Measurements from ENCODE around the gene PRELID1. TPM values are rescaled to one million over a fixed set of nuclear protein-coding genes. Genes with fewer than 3 reads are reported as not detected.
"Not testable (repeated sequence)": the region's sequence is repeated elsewhere in the genome, so short reads cannot be mapped to it uniquely, and the experiment has no call there.

The PRELID1 gene
- total RNA-seq, 2 donors from 2014 or later = 118 to 128 TPM

DNA sequence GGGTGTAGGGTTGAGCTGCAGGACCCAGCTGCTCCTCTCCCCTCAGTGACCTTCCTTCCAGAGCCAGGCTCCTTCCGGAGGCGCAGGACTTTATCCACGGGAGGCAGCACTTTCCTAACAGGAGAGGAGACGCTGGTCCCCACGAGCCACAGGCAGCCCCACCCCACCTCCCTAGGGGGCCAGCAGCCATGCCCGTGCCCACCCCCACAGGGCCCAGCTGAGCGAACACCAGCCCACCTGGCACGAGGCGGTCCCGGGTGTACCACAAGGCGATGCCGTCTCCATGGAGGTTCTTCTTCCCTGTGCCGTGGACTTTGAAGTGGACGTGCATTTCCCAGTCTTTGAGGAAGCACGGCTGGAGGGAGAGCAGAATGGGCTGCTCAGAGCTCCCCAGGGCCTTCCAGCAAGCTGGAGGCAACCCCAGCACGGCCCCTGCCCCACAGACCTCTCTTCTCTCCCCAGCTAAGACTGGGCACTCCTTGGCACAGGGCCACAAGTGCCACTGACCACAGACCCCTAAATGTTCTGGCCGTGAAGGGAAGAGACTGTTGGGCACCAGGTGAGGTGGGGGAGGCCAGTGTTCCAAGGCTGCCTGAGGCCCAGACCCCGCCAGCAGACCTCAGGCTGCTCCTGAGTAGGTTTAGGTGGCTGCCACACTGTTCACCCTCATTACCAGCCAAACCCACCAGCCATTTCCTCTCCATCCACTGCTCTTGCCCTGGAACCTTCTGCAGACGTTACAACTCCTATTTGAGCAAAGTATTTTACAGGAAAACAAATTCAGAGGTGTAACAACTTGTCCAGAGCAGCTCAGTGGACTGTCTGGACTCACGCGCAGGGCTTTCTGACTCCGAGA is 34.9 kb downstream of the PRELID1 start:
- ATAC-seq (replicated peaks in 1 of 2) (no peak), DNase-seq (no peak)
- H3K9me3 Mint-ChIP-seq = no peaks in the 10 kb centered on the region
- H3K4me3 Mint-ChIP-seq = no peak overlapping the region
- H3K36me3 Mint-ChIP-seq (ENCODE audit: insufficient read depth in 2 of 2) = peaks cover 9 to 36% of the 10 kb centered on the region in 2 donors
- H3K27ac Mint-ChIP-seq = no peak overlapping the region
- H3K4me1 Mint-ChIP-seq (ENCODE audit: low read depth) = peaks cover 25% of the 10 kb centered on the region
- H3K27me3 Mint-ChIP-seq (ENCODE audit: low read depth) = no peaks in the 10 kb centered on the region

DNA sequence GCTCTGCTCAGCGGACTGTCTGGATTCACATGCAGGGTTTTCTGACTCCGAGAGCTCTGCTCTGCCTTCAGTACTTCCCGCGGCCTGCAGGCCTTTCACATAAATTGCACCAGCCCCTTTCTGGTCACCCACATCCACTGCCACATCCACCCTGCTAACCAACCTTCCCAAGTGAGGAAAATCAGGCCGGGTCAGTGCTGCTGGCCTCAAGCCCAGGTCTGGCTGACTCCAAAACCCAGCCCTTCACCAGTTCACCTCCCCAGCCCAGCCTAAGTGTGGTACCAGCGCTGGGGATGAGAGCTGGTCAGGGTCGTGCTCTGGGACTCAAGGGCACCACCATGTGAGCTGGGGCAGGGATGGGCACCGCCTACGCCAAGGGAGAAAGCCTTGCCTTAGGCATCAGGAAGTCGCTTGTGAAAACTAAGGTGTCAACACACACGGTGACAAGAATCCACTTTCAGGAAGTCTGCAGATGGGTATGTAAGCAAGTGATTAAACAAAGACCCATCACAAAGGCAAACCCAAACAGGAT is 35.6 kb downstream of the PRELID1 start:
- DNase-seq (no peak), ATAC-seq (replicated peaks in 1 of 2) (no peak)
- Mint-ChIP-seq H3K27ac (peak overlapping the region; percentile 89), H3K4me3 (no peak overlapping the region), H3K36me3 (ENCODE audit: insufficient read depth in 2 of 2) (peaks cover 10 to 35% of the 10 kb centered on the region in 2 donors), H3K9me3 (no peaks in the 10 kb centered on the region), H3K4me1 (ENCODE audit: low read depth) (peaks cover 30% of the 10 kb centered on the region), H3K27me3 (ENCODE audit: low read depth) (no peaks in the 10 kb centered on the region)

DNA sequence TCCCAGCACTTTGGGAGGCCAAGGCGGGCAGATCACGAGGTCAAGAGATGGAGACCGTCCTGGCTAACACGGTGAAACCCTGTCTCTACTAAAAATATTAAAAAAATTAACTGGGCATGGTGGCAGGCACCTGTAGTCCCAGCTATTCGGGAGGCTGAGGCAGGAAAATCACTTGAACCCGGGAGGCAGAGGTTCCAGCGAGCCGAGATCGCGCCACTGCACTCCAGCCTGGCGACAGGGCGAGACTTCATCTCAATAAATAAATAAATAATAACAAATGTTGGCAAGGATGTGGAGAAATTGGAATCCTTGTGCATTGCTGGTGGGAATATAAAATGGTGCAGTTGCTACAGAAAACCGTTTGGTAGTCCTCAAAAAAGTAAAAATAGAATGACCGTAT is 39.4 kb downstream of the PRELID1 start:
- not testable (repeated sequence) for H3K27ac Mint-ChIP-seq; ATAC-seq (replicated peaks in 1 of 2); H3K9me3 Mint-ChIP-seq; DNase-seq; H3K27me3 Mint-ChIP-seq (ENCODE audit: low read depth); H3K4me3 Mint-ChIP-seq
- Mint-ChIP-seq H3K36me3 (ENCODE audit: insufficient read depth in 2 of 2) (peaks cover 11 to 35% of the 10 kb centered on the region in 2 donors), H3K4me1 (ENCODE audit: low read depth) (peaks cover 35% of the 10 kb centered on the region)

DNA sequence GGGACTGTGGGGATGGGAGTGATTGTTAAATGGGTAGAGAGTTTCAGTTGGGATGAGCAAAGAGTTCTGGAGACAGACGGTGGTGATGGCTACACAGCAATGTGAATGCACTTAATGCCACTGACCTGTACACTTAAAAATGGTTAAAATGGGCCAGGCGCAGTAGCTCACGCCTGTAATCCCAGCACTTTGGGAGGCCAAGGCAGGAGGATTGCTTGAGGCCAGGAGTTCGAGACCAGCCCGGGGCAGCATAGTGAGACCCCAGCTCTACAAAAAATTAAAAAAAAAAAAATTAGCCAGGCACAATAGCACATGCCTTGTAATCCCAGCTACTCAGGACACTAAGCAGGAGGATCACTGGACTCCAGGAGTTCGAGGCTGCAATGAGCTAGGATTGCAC is 40.2 kb downstream of the PRELID1 start:
- Mint-ChIP-seq H3K9me3 (no peaks in the 10 kb centered on the region), H3K27me3 (ENCODE audit: low read depth) (no peaks in the 10 kb centered on the region), H3K4me3 (no peak overlapping the region), H3K27ac (peak overlapping the region; percentile 15), H3K36me3 (ENCODE audit: insufficient read depth in 2 of 2) (peaks cover 11 to 35% of the 10 kb centered on the region in 2 donors), H3K4me1 (ENCODE audit: low read depth) (peaks cover 35% of the 10 kb centered on the region)
- no peak for DNase-seq
- no peak for ATAC-seq (replicated peaks in 1 of 2)

DNA sequence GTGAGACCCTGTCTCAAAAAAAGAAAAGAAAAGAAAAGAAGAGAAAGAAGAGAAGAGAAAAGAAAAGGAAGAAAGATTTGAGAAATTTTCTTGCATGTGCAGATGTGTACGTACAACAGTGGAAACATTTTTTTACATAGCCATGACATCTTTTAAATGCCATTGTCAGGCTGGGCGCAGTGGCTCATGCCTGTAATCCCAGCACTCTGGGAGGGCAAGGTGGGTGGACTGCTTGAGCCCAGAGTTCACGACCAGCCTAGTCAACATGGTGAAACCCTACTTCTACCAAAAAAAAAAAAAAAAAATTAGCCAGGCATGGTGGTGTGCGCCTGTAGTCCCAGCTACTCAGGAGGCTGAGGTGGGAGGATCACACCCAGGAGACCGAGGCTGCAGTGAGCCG is 41.3 kb downstream of the PRELID1 start:
- Mint-ChIP-seq H3K9me3 (no peaks in the 10 kb centered on the region), H3K27me3 (ENCODE audit: low read depth) (no peaks in the 10 kb centered on the region), H3K4me3 (no peak overlapping the region), H3K36me3 (ENCODE audit: insufficient read depth in 2 of 2) (peaks cover 7 to 33% of the 10 kb centered on the region in 2 donors), H3K4me1 (ENCODE audit: low read depth) (peaks cover 38% of the 10 kb centered on the region), H3K27ac (no peak overlapping the region)
- ATAC-seq (replicated peaks in 1 of 2) = no peak
- no peak for DNase-seq

DNA sequence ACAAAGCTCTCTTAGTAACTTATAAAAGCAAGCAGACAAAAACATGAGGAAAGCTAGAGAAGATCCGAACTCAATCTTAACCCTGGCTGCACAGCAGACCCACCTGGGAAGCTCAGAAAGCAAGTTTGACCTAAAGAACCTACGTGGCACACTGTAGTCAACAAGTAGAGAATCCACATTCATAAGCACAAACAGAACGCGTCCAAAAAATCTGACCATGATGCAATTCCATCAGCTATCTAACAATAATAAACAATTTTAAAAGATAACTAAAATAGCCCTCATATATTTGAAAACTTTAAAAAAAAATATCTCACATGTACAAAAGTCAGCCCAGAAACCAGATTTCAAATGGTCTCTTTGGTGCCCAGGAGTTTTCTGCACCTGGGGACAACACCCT is 43.2 kb downstream of the PRELID1 start:
- DNase-seq = no peak
- no peaks in the 10 kb centered on the region for H3K27me3 Mint-ChIP-seq (ENCODE audit: low read depth)
- peak overlapping the region in 1 of 2 donors; percentile 68 for H3K4me3 Mint-ChIP-seq
- no peak for ATAC-seq (replicated peaks in 1 of 2)
- peaks cover 5 to 23% of the 10 kb centered on the region in 2 donors for H3K36me3 Mint-ChIP-seq (ENCODE audit: insufficient read depth in 2 of 2)
- H3K27ac Mint-ChIP-seq = peak overlapping the region; percentile 65
- no peaks in the 10 kb centered on the region for H3K9me3 Mint-ChIP-seq
- H3K4me1 Mint-ChIP-seq (ENCODE audit: low read depth) = peaks cover 41% of the 10 kb centered on the region

DNA sequence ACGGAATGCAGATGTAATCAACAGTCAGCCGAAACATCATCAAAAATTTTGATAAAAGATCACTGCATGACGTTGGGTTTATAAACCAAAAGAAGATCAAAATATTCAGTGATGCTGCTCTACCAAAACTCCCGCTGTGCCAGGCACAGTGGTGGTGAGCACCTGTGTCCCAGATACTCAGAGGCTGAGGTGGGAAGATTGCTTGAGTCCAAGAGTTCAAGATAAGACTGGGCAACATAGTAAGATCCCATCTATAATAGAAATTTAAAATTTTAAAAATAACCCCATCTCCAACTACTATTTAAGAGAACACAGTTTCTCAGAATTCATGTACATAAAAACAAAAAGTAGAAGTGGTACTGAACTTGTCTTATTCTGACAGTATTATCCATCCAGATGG is 44.1 kb downstream of the PRELID1 start:
- Mint-ChIP-seq H3K27me3 (ENCODE audit: low read depth) (no peaks in the 10 kb centered on the region), H3K27ac (peak overlapping the region; percentile 65), H3K9me3 (no peaks in the 10 kb centered on the region), H3K4me1 (ENCODE audit: low read depth) (peaks cover 46% of the 10 kb centered on the region), H3K4me3 (peak overlapping the region in 1 of 2 donors; percentile 68), H3K36me3 (ENCODE audit: insufficient read depth in 2 of 2) (peaks cover 5 to 23% of the 10 kb centered on the region in 2 donors)
- DNase-seq (no peak), ATAC-seq (replicated peaks in 1 of 2) (no peak)

DNA sequence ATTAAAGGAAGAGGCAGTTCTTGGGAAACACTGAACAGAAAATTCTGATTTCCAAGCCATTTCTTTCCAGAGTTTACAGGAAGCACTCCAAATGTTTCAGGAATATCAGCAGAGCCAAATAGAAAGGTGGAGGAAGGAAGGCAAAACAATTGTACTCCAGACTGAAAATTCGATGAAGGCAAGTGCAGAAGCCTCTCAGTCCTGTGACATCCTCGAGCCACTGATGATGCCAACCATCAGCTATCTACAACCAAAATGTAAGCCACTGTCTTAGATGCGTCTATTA is 45.7 kb downstream of the PRELID1 start:
- H3K36me3 Mint-ChIP-seq (ENCODE audit: insufficient read depth in 2 of 2) = peaks cover 1 to 19% of the 10 kb centered on the region in 2 donors

DNA sequence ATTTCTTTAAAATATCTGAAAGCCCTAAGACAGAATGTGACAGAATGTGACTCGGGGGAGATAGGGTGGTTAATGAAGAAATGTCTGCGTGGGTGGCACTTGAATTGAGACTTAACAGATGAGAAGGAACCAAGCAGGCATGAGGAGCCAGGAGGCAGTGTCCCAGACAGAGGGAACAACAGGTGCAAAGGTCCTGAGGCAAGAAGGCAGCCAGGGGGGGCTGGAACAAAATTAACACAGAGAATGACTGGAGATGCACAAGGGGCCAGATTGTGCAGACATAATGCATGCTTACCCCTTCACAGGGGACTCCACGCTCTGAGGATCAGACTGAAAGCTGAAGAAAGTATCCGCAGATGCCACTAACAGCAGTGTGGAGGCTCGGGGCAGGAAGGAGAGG is 46.2 kb downstream of the PRELID1 start:
- DNase-seq = no peak
- Mint-ChIP-seq H3K4me3 (peak overlapping the region; percentile 92 to 98), H3K9me3 (no peaks in the 10 kb centered on the region), H3K36me3 (ENCODE audit: insufficient read depth in 2 of 2) (peaks cover 1 to 16% of the 10 kb centered on the region in 2 donors), H3K4me1 (ENCODE audit: low read depth) (peaks cover 40% of the 10 kb centered on the region), H3K27ac (peak overlapping the region; percentile 53), H3K27me3 (ENCODE audit: low read depth) (no peaks in the 10 kb centered on the region)
- ATAC-seq (replicated peaks in 1 of 2) = no peak

More for the DNA sequence above, 45.7 kb downstream of the PRELID1 start:
- Mint-ChIP-seq H3K4me3 (peak overlapping the region; percentile 92 to 98), H3K27me3 (ENCODE audit: low read depth) (no peaks in the 10 kb centered on the region), H3K4me1 (ENCODE audit: low read depth) (peaks cover 40% of the 10 kb centered on the region), H3K9me3 (no peaks in the 10 kb centered on the region), H3K27ac (peak overlapping the region; percentile 53)
- DNase-seq = no peak
- ATAC-seq (replicated peaks in 1 of 2) = no peak

DNA sequence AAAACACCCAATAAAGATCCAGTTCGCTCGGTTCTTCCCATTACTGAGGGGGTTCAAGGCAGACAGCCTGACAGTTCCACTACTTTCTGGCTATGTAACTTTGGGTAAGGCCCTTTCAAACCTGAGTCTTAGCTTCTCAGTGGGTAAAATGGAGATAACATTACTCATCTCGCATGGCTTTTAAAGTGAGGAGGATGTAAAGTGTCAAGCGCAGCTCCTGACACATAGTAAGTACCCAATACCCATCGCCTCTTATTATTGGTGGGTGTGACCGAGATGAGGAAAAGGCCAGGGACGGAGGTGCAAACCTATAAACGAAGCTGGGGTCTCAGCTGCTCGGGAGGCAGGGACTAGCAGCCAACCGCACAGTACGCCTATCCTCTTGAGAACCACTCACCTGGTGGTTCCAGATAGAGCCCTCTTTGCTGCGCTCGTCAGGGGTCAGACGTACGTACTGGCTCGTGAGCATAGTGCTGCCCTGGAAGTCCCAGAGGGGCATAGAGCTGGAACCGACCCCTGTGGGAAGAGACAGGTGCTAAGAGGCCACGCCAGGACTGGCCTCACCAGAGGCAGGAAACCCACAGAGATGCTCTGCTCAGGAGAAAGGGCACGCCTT is 47.3 kb downstream of the PRELID1 start:
- ATAC-seq (replicated peaks in 1 of 2) (peak in 1 of 2 donors; percentile 9), DNase-seq (no peak)
- Mint-ChIP-seq H3K36me3 (ENCODE audit: insufficient read depth in 2 of 2) (peaks cover 4 to 20% of the 10 kb centered on the region in 2 donors), H3K4me1 (ENCODE audit: low read depth) (peaks cover 44% of the 10 kb centered on the region), H3K27me3 (ENCODE audit: low read depth) (no peaks in the 10 kb centered on the region), H3K4me3 (peak overlapping the region; percentile 92 to 98), H3K27ac (peak overlapping the region; percentile 100), H3K9me3 (no peaks in the 10 kb centered on the region)

DNA sequence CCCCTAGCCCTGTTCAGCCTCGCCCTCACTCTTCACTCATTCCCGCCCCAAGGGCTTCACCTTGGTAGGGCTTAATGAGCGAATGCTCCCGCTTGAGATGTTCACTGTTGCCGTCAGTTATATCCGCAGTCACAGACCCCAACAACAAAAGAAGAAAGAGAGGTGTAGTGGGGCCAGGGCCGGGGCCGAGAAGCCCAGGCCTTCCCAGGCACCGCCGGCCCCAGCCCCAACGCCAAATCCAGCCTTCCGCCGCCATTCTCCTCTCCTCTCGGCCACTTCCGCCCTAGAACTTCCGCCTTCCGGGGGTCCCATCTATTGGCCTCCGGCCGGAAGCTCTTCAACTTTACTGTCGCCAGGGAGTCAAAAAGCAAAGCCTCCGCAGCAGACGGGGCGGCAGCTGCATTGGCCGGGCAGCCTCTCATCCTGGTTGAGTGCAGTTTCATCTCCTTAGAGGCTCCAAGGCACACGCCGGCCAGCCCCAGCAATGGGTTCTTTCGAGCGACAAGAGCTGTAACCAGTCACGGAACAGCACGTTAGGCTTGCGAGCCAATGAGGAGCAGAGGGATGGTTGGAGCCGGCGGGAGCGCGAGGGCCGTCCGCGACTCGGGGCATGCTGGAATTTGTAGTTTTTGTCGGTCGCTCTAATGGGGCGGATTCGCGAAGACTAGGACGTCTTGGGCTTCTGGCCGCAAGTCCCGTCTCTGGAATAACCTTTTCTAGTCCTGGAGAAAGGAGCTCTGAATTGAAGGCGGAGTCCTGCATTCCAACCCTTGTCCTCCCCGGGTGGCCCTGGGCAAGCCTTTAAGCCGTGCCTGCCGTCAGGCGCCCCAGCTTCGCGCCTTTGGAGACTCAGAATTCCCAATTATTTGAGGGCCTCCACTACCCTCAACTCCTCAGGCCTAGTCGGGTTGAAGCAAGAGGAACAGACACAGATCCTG is 48.1 kb downstream of the PRELID1 start, which contains the start of gene LMAN2:
Gene LMAN2, minus strand, starts transcription at position 277 of the 938 bp plus-strand sequence. Its CDS starts 21 bp downstream, at position 256.
- Mint-ChIP-seq H3K36me3 (ENCODE audit: insufficient read depth in 2 of 2) (peaks cover 5 to 20% of the 10 kb centered on the region in 2 donors), H3K4me1 (ENCODE audit: low read depth) (peaks cover 48% of the 10 kb centered on the region), H3K27ac (peak within 1 kb of the TSS; percentile 100), H3K4me3 (peak within 1 kb of the TSS; percentile 92 to 98), H3K9me3 (peaks cover 0 to 1% of the 10 kb centered on the region in 2 donors), H3K27me3 (ENCODE audit: low read depth) (no peaks in the 10 kb centered on the region)
- DNase-seq = peak; percentile 89 to 95
- peak; percentile 97 to 98 for ATAC-seq (replicated peaks in 1 of 2)

DNA sequence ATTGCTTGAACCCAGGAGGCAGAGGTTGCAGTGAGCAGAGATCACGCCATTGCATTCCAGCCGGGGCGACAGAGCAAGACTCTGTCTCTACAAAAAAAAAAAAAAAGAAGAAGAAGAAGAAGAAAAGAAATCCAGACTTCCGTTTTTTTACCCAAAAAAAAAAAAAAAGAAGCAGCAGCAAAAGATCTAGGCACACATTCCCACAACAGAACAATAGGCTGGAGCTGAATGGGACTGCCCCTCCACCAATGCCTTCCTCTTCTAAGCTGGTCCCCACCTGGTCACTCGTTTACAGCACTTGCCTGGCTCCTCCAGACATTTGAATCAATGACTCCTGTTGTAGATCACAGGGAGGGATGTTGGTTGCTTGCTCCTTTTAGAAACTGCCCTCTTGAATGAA is 49.5 kb downstream of the PRELID1 start:
- ATAC-seq (replicated peaks in 1 of 2) (no peak), DNase-seq (no peak)
- Mint-ChIP-seq H3K36me3 (ENCODE audit: insufficient read depth in 2 of 2) (peaks cover 6 to 13% of the 10 kb centered on the region in 2 donors), H3K27me3 (ENCODE audit: low read depth) (no peaks in the 10 kb centered on the region), H3K9me3 (peaks cover 0 to 1% of the 10 kb centered on the region in 2 donors), H3K27ac (no peak overlapping the region), H3K4me3 (peak overlapping the region; percentile 17 to 34), H3K4me1 (ENCODE audit: low read depth) (peaks cover 49% of the 10 kb centered on the region)

Data from activated T-cell treated with anti-CD3 and anti-CD28 coated beads, Interleukin-2, amount 50 U/mL, for 72 hours (primary cell).